Activated naive CD4-positive, alpha-beta T cell treated with anti-CD3 and anti-CD28 coated beads, Interleukin-2, amount 50 U/mL, for 72 hours (primary cell): ENCODE data around the gene ITSN2. TPM values are rescaled to one million over a fixed set of nuclear protein-coding genes. Genes with fewer than 3 reads are reported as not detected.

Experiments
- ATAC-seq, 2 donors: fragments of 150-1000 bp; cut with Tn5 transposase; 2 replicates each; pipeline ENCODE4 v1.10.0; 2021; ENCODE audit warnings: mild to moderate bottlenecking in 2 of 2, moderate library complexity in 2 of 2
- DNase-seq, 2 donors: peaks; one replicate each; pipeline ENCODE4 v3.0.0; 2021 to 2022; ENCODE audit warnings: low spot score in 2 of 2
- H3K27ac Mint-ChIP-seq, 2 donors: one replicate each; pipeline ENCODE4 v1.8.0; 2022; ENCODE audit warnings: mild to moderate bottlenecking in 2 of 2, mixed read lengths in 2 of 2
- H3K36me3 Mint-ChIP-seq, 2 donors: one replicate each; pipeline ENCODE4 v1.8.0; 2022; ENCODE audit warnings: mixed read lengths in 2 of 2
- H3K9me3 Mint-ChIP-seq, 2 donors: one replicate each; pipeline ENCODE4 v1.8.0; 2022; ENCODE audit warnings: mixed read lengths in 2 of 2
- total RNA-seq, 2 donors: library from RNA; stranded (reverse); gene quantifications; one replicate each; pipeline ENCODE4 v1.2.3, GENCODE V29; 2022

The ITSN2 gene
- total RNA-seq, 2 donors from 2014 or later = 48.7 to 51.2 TPM

GRCh38 chr2:24262421-24262970 lies 97.8 kb downstream of the ITSN2 start:
- Mint-ChIP-seq H3K9me3 (no peaks in the 10 kb centered on the region), H3K27ac (peak overlapping the region in 1 of 2 donors; percentile 50), H3K36me3 (peaks cover 0 to 5% of the 10 kb centered on the region in 2 donors)
- ATAC-seq = no peak
- DNase-seq = no peak

- DNase-seq (no peak), ATAC-seq (no peak)
- Mint-ChIP-seq H3K27ac (no peak overlapping the region), H3K36me3 (peaks cover 0 to 5% of the 10 kb centered on the region in 2 donors), H3K9me3 (no peaks in the 10 kb centered on the region)
Observed at GRCh38 chr2:24261441-24261840, 98.9 kb downstream of the ITSN2 start.

DNA sequence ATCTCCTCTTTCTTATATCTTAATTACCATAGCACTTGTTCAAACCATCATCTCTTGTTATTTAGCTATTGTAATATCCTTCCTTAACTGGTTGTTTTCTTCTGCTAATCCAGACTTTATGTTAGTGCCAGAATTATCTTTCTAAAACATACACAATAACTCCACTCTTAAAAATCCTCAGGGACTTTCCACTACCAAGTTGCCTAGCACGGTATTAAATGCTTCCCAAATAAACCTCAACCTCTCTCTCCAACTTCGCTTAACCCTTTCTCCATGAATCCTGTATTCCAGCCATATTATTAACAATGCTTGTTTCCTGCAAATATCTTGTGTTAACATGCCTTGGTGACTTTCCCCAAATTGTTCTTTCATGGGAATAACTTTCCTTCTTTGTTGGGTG lies 101.0 kb downstream of the ITSN2 start:
- Mint-ChIP-seq H3K36me3 (peaks cover 0 to 5% of the 10 kb centered on the region in 2 donors), H3K9me3 (no peaks in the 10 kb centered on the region), H3K27ac (no peak overlapping the region)
- ATAC-seq (no peak), DNase-seq (no peak)

GRCh38 chr2:24258718-24259117 lies 101.6 kb downstream of the ITSN2 start:
- no peak for ATAC-seq
- no peaks in the 10 kb centered on the region for H3K9me3 Mint-ChIP-seq
- peaks cover 0 to 5% of the 10 kb centered on the region in 2 donors for H3K36me3 Mint-ChIP-seq
- no peak overlapping the region for H3K27ac Mint-ChIP-seq
- no peak for DNase-seq

GRCh38 chr2:24253303-24253919 lies 106.9 kb downstream of the ITSN2 start:
- no peak for DNase-seq
- no peak overlapping the region for H3K27ac Mint-ChIP-seq
- H3K36me3 Mint-ChIP-seq = peaks cover 0 to 5% of the 10 kb centered on the region in 2 donors
- ATAC-seq = no peak
- H3K9me3 Mint-ChIP-seq = no peaks in the 10 kb centered on the region

DNA sequence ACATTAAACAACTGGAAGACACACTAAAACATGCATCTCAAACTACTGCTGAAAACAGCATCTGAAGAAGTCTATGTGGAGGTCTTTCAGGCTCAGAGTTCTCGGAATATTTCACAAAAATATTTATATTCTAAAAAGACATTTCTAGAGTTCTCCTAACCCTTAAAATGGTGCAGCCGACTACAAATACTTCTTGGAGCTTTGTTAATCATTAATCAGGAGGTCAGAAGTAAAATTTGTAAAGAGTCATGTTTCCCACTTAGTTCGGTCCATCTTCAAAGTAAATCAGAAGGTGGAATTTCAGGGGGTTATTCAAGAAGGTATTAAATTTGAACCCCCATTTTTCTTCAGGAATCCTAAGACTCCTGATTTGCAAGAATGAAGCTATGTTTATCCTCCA lies 112.7 kb downstream of the ITSN2 start:
- Mint-ChIP-seq H3K9me3 (no peaks in the 10 kb centered on the region), H3K36me3 (no peaks in the 10 kb centered on the region), H3K27ac (no peak overlapping the region)
- DNase-seq (no peak), ATAC-seq (no peak)

- Mint-ChIP-seq H3K36me3 (no peaks in the 10 kb centered on the region), H3K9me3 (no peaks in the 10 kb centered on the region), H3K27ac (no peak overlapping the region)
- ATAC-seq = no peak
- no peak for DNase-seq
Observed at GRCh38 chr2:24247164-24247563, 113.2 kb downstream of the ITSN2 start.

- DNase-seq = no peak
- Mint-ChIP-seq H3K27ac (peak overlapping the region in 1 of 2 donors; percentile 29), H3K36me3 (no peaks in the 10 kb centered on the region), H3K9me3 (no peaks in the 10 kb centered on the region)
- ATAC-seq = no peak
Observed at GRCh38 chr2:24245986-24246776, 114.2 kb downstream of the ITSN2 start.

- Mint-ChIP-seq H3K36me3 (no peaks in the 10 kb centered on the region), H3K9me3 (no peaks in the 10 kb centered on the region), H3K27ac (no peak overlapping the region)
Observed at GRCh38 chr2:24241528-24241927, 118.8 kb downstream of the ITSN2 start.

GRCh38 chr2:24239553-24239952 lies 120.8 kb downstream of the ITSN2 start:
- DNase-seq = no peak
- H3K9me3 Mint-ChIP-seq = no peaks in the 10 kb centered on the region
- ATAC-seq = no peak
- no peaks in the 10 kb centered on the region for H3K36me3 Mint-ChIP-seq
- H3K27ac Mint-ChIP-seq = no peak overlapping the region

More at GRCh38 chr2:24241528-24241927, 118.8 kb downstream of the ITSN2 start:
- DNase-seq (no peak), ATAC-seq (no peak)

DNA sequence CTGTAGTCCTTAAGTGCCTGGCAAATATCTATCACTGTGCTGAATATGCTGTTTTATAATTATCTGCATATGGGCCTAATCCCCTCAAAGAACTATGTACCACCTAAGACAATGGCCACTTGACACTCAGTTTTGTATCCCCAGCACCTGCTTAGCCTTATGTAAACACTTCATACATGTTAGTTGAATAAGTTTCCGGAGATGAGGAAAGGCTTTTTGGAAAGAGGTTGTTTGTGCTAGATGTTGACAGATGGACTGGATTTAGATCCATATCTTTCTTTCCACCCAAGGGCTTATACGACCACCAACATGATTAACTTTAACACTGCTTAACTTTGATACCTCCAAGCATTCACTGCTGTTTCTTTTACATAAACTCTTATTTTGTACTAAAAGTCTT lies 122.2 kb downstream of the ITSN2 start:
- no peak for DNase-seq
- no peaks in the 10 kb centered on the region for H3K9me3 Mint-ChIP-seq
- no peak overlapping the region for H3K27ac Mint-ChIP-seq
- H3K36me3 Mint-ChIP-seq = no peaks in the 10 kb centered on the region
- no peak for ATAC-seq

GRCh38 chr2:24237313-24237712 lies 123.0 kb downstream of the ITSN2 start:
- Mint-ChIP-seq H3K9me3 (no peaks in the 10 kb centered on the region), H3K36me3 (no peaks in the 10 kb centered on the region), H3K27ac (no peak overlapping the region)
- DNase-seq (no peak), ATAC-seq (no peak)

GRCh38 chr2:24233321-24233720 lies 127.0 kb downstream of the ITSN2 start:
- DNase-seq = no peak
- Mint-ChIP-seq H3K27ac (no peak overlapping the region), H3K9me3 (no peaks in the 10 kb centered on the region), H3K36me3 (no peaks in the 10 kb centered on the region)
- ATAC-seq = no peak

DNA sequence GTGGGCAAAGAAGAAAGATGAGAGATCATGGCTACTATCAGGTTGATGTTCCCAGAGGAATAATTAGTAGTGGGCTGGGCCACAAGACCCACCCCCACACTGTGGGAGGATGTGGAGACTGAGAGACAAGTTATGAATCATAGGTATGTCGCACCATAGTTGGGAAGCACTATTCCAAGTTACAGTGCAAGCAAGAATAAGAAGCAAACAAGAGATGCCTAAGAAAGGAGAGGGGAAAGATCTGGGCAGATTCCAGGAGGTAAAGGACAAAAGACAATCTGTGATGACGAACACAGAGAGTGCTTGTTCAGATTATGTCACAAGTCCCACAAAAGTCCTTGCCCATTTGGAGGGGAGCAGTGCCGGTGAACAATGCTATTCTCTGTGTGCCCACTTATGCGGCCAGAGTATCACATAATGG lies 128.9 kb downstream of the ITSN2 start:
- no peak for ATAC-seq
- DNase-seq = no peak
- Mint-ChIP-seq H3K9me3 (no peaks in the 10 kb centered on the region), H3K27ac (no peak overlapping the region), H3K36me3 (no peaks in the 10 kb centered on the region)

DNA sequence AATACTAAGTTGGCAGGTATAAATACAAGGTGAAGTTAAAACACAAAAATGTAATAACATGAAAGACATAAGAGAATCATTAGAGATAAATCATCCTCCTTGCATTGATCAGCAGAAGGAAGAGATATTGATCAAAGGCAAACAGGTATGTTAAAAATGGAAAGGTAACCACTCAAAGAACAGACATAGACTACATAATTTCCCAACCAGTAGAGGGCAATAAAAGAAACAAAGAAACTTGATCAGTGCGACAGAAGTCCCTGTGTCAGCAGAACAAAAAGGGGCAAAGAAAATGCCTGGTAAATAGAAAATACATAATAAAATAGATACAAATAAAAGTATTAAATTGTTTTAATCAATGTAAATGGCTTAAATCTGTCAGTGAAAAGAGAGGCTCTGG lies 131.9 kb downstream of the ITSN2 start:
- Mint-ChIP-seq H3K9me3 (no peaks in the 10 kb centered on the region), H3K36me3 (no peaks in the 10 kb centered on the region), H3K27ac (no peak overlapping the region)
- DNase-seq (no peak), ATAC-seq (no peak)

DNA sequence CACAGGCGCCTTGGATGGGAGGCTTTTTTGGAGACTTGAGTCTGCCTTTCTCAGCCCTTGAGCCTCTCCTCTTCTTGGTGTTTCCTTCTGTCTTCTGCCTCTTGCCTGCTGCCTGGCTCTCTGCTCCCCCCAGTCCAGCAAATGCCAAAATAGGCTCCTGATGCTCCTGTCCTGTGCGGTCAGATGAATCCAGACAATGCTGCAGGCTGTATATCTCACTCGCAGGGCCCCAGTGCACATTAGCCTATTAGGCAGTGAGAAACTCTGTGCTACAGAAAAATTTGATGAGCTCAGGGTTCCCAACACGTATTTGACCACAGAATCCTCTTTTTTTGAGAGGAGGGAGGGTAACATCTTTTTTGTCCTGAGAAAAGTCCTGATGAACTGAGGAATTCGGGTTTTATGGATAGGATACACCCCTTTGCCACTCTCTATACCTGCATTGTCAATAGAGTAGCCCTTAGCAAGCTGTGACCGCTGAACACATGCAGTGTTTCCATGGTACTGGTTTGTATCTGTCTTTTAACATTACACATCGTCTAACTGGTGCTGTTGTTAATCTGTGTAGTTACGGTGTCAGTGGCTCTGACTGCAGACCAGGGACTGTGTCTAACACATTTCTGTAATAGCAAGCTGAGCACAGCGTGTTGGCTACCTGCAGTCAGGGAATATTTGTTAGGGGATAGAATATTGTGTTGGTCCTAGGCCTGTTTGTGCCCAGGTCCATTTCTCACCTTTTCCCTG lies 134.7 kb downstream of the ITSN2 start:
- ATAC-seq (no peak), DNase-seq (no peak)
- no peaks in the 10 kb centered on the region for H3K9me3 Mint-ChIP-seq
- peak overlapping the region; percentile 75 to 84 for H3K27ac Mint-ChIP-seq
- no peaks in the 10 kb centered on the region for H3K36me3 Mint-ChIP-seq

- Mint-ChIP-seq H3K36me3 (no peaks in the 10 kb centered on the region), H3K9me3 (no peaks in the 10 kb centered on the region), H3K27ac (no peak overlapping the region)
- DNase-seq (no peak), ATAC-seq (no peak)
Observed at GRCh38 chr2:24222946-24223345, 137.4 kb downstream of the ITSN2 start.
